GM12878 (cell line): ENCODE data around the gene RAB12. TPM values are rescaled to one million over a fixed set of nuclear protein-coding genes. Genes with fewer than 3 reads are reported as not detected.
A peak's percentile ranks its signal among the peaks of the same experiment; 100 is the strongest.

ENCODE experiments used
- CREB1 ChIP-seq: IDR thresholded peaks from 2 replicates; pipeline ENCODE4 v1.6.1; 2012; ENCODE audit warnings: low read depth, mild to moderate bottlenecking, inconsistent platforms
- CREM ChIP-seq: IDR thresholded peaks from 2 replicates; pipeline ENCODE4 v1.6.1; 2014; ENCODE audit warnings: antibody characterized with exemption, low read depth
- CTCF ChIP-seq, 3 experiments: IDR thresholded peaks in 2 of 3; conservative IDR thresholded peaks in 1 of 3; 2 replicates each; pipeline ENCODE4 v1.5.1; 2011; ENCODE audit warnings: low read depth in 3 of 3, low read length in 3 of 3, mild to moderate bottlenecking in 3 of 3, control low read depth in 2 of 3, moderate library complexity in 2 of 3, inconsistent platforms in 1 of 3, mixed read lengths in 1 of 3; ENCODE audit not compliant: control insufficient read depth in 2 of 3, insufficient read depth in 1 of 3; ENCODE audit errors: extremely low read depth in 1 of 3
- HCFC1 ChIP-seq: fragments of 150-350 bp; IDR thresholded peaks from 2 replicates; pipeline ENCODE4 v1.6.1; 2014; ENCODE audit warnings: low read length
- HDAC6 ChIP-seq: fragments of 200-600 bp; sonication (generic); IDR thresholded peaks from one replicate; pipeline ENCODE4 v1.8.0; 2017; ENCODE audit warnings: antibody characterized with exemption; ENCODE audit not compliant: unreplicated experiment
- NFYB ChIP-seq: IDR thresholded peaks from 2 replicates; pipeline ENCODE4 v1.6.1; 2011; ENCODE audit warnings: low read depth, mild to moderate bottlenecking, low read length, improper control_type of control experiment, moderate library complexity; ENCODE audit not compliant: insufficient read depth
- ZNF274 ChIP-seq: IDR thresholded peaks from one replicate; pipeline ENCODE4 v1.8.0; 2011; ENCODE audit not compliant: insufficient read length, insufficient read depth
- ZNF622 ChIP-seq: fragments of 450-650 bp; IDR thresholded peaks from 2 replicates; pipeline ENCODE4 v1.6.1; 2017; ENCODE audit warnings: mild to moderate bottlenecking, inconsistent platforms
- polyA plus RNA-seq, 11 experiments: library from polyadenylated mRNA; depleted of rRNA in 4 of 11; unstranded in 6 of 11; stranded (reverse) in 5 of 11; fragments of >200 nt; fragmentation: Nextera tagmentation in 4 of 11; fragmentation: Illumina TruSeq in 1 of 11; extraction: Ambion mirVana in 4 of 11; extraction: Trizol in 1 of 11; gene quantifications; 1 replicate in 1 of 11; 2 replicates in 10 of 11; pipeline versions ENCODE4 v1.2.1 to v1.2.3, GENCODE V29; 2011 to 2016; ENCODE audit warnings: inconsistent platforms in 2 of 11, missing spikeins in 2 of 11, low read depth in 1 of 11
- total RNA-seq, 4 experiments: library from RNA; depleted of rRNA in 3 of 4; stranded (reverse); fragments of >200 nt in 3 of 4; fragmentation: Illumina TruSeq in 1 of 4; extraction: Trizol in 1 of 4; gene quantifications; 2 replicates each; pipeline versions ENCODE4 v1.2.1 to v1.2.3, GENCODE V29; 2013 to 2021
- TF ChIP-seq, protein P1 (sequence below): IDR thresholded peaks from 2 replicates; pipeline ENCODE4 v1.6.1; 2012; ENCODE audit warnings: mild to moderate bottlenecking, low read depth, low read length
- TF ChIP-seq, protein P2 (sequence below): fragments of 450-650 bp; formaldehyde crosslinking; IDR thresholded peaks from 2 replicates; pipeline ENCODE4 v1.4.0; 2020; ENCODE audit warnings: mild to moderate bottlenecking, moderate library complexity
- TF ChIP-seq, protein P3 (sequence below): fragments of 450-650 bp; IDR thresholded peaks from 2 replicates; pipeline ENCODE4 v1.6.1; 2017; ENCODE audit warnings: mild to moderate bottlenecking, low read depth, inconsistent platforms; ENCODE audit not compliant: poor library complexity, severe bottlenecking
- TF ChIP-seq, protein P4 (sequence below): fragments of 450-650 bp; formaldehyde crosslinking; IDR thresholded peaks from 2 replicates; pipeline ENCODE4 v1.5.0; 2022; ENCODE audit warnings: mild to moderate bottlenecking, missing genetic modification characterization

Gene RAB12
- total and polyA plus RNA-seq, 10 of the 15 experiments (the other 5 are each of a cell fraction or from before 2014, with no cell fraction given), result 0.71 to 29.8 (median 14.0) TPM

DNA sequence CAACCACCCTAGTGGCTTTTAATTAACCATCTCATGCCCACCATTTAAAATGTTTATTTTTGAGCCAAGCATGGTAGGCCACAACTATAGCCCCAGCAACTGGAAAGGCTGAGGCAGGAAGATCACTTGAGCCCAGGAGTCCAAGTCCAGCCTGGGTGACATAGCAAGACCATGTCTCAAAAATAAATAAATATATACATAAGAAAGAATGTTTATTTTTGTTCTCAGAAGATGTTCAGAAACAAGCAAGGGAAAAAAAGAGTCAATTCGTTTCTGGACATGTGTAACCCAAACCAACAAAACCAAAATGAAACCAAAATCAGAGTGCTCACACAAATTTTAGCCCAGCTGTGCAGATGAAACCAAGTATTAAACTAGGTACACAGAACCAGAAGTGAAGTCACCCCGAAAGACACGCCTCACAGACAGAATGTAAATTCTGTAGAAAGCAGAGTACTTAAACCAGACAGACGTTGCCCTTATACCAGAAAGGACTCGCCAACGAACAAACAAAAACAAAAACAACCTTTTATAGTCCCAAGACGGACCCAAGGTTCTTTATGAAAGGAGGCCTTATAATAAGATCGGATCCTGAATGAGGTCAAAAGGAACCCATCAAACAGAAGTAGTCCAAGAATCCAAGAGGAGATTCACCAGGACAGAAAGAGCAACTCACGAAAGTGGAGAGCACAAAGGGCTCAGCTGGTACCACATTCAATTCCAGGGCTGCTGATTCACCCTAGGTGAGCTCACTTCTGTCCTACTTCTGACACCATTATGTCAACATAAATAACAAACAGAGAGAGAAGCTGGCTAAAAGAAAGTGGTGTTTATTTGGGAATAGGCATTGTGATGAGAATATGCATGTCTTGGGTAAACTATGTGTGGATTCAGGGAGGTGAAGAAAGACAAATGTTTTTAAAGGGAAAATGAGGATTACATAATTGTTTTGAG, 64.3 kb downstream of the RAB12 start (continued):
- TF ChIP-seq, protein P1, sequence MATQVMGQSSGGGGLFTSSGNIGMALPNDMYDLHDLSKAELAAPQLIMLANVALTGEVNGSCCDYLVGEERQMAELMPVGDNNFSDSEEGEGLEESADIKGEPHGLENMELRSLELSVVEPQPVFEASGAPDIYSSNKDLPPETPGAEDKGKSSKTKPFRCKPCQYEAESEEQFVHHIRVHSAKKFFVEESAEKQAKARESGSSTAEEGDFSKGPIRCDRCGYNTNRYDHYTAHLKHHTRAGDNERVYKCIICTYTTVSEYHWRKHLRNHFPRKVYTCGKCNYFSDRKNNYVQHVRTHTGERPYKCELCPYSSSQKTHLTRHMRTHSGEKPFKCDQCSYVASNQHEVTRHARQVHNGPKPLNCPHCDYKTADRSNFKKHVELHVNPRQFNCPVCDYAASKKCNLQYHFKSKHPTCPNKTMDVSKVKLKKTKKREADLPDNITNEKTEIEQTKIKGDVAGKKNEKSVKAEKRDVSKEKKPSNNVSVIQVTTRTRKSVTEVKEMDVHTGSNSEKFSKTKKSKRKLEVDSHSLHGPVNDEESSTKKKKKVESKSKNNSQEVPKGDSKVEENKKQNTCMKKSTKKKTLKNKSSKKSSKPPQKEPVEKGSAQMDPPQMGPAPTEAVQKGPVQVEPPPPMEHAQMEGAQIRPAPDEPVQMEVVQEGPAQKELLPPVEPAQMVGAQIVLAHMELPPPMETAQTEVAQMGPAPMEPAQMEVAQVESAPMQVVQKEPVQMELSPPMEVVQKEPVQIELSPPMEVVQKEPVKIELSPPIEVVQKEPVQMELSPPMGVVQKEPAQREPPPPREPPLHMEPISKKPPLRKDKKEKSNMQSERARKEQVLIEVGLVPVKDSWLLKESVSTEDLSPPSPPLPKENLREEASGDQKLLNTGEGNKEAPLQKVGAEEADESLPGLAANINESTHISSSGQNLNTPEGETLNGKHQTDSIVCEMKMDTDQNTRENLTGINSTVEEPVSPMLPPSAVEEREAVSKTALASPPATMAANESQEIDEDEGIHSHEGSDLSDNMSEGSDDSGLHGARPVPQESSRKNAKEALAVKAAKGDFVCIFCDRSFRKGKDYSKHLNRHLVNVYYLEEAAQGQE, result no peak
- no peak for TF ChIP-seq HDAC6
- peak; percentile 10; the same call in 1 of the 2 replicates for TF ChIP-seq CREM
- 0 out of 2 replicates have a peak, but pooled peaks have one; percentile 20 for TF ChIP-seq CREB1
- TF ChIP-seq ZNF622, result no peak
- no peak for TF ChIP-seq ZNF274
- TF ChIP-seq, protein P2, sequence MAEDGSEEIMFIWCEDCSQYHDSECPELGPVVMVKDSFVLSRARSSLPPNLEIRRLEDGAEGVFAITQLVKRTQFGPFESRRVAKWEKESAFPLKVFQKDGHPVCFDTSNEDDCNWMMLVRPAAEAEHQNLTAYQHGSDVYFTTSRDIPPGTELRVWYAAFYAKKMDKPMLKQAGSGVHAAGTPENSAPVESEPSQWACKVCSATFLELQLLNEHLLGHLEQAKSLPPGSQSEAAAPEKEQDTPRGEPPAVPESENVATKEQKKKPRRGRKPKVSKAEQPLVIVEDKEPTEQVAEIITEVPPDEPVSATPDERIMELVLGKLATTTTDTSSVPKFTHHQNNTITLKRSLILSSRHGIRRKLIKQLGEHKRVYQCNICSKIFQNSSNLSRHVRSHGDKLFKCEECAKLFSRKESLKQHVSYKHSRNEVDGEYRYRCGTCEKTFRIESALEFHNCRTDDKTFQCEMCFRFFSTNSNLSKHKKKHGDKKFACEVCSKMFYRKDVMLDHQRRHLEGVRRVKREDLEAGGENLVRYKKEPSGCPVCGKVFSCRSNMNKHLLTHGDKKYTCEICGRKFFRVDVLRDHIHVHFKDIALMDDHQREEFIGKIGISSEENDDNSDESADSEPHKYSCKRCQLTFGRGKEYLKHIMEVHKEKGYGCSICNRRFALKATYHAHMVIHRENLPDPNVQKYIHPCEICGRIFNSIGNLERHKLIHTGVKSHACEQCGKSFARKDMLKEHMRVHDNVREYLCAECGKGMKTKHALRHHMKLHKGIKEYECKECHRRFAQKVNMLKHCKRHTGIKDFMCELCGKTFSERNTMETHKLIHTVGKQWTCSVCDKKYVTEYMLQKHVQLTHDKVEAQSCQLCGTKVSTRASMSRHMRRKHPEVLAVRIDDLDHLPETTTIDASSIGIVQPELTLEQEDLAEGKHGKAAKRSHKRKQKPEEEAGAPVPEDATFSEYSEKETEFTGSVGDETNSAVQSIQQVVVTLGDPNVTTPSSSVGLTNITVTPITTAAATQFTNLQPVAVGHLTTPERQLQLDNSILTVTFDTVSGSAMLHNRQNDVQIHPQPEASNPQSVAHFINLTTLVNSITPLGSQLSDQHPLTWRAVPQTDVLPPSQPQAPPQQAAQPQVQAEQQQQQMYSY (CRISPR knock-in tag), result no peak
- TF ChIP-seq, protein P3, sequence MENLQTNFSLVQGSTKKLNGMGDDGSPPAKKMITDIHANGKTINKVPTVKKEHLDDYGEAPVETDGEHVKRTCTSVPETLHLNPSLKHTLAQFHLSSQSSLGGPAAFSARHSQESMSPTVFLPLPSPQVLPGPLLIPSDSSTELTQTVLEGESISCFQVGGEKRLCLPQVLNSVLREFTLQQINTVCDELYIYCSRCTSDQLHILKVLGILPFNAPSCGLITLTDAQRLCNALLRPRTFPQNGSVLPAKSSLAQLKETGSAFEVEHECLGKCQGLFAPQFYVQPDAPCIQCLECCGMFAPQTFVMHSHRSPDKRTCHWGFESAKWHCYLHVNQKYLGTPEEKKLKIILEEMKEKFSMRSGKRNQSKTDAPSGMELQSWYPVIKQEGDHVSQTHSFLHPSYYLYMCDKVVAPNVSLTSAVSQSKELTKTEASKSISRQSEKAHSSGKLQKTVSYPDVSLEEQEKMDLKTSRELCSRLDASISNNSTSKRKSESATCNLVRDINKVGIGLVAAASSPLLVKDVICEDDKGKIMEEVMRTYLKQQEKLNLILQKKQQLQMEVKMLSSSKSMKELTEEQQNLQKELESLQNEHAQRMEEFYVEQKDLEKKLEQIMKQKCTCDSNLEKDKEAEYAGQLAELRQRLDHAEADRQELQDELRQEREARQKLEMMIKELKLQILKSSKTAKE, result no peak
- no peak for TF ChIP-seq CTCF (IDR thresholded peaks at IDR 0.05 in 2 of 3, conservative IDR thresholded peaks at IDR 0.05 in 1 of 3; ENCODE audit: control insufficient read depth in 2 of 3, extremely low read depth in 1 of 3, insufficient read depth in 1 of 3, low read depth in 3 of 3, low read length in 3 of 3)
- no peak for TF ChIP-seq HCFC1
- TF ChIP-seq NFYB, result no peak
- TF ChIP-seq, protein P4, sequence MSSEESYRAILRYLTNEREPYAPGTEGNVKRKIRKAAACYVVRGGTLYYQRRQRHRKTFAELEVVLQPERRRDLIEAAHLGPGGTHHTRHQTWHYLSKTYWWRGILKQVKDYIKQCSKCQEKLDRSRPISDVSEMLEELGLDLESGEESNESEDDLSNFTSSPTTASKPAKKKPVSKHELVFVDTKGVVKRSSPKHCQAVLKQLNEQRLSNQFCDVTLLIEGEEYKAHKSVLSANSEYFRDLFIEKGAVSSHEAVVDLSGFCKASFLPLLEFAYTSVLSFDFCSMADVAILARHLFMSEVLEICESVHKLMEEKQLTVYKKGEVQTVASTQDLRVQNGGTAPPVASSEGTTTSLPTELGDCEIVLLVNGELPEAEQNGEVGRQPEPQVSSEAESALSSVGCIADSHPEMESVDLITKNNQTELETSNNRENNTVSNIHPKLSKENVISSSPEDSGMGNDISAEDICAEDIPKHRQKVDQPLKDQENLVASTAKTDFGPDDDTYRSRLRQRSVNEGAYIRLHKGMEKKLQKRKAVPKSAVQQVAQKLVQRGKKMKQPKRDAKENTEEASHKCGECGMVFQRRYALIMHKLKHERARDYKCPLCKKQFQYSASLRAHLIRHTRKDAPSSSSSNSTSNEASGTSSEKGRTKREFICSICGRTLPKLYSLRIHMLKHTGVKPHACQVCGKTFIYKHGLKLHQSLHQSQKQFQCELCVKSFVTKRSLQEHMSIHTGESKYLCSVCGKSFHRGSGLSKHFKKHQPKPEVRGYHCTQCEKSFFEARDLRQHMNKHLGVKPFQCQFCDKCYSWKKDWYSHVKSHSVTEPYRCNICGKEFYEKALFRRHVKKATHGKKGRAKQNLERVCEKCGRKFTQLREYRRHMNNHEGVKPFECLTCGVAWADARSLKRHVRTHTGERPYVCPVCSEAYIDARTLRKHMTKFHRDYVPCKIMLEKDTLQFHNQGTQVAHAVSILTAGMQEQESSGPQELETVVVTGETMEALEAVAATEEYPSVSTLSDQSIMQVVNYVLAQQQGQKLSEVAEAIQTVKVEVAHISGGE (CRISPR knock-in tag), result no peak
